ELR (cell line): ENCODE results near the gene LLCFC1.
"Not testable (repeated sequence)": the region's sequence is repeated elsewhere in the genome, so short reads cannot be mapped to it uniquely, and the experiment has no call there.

Experiments
- DNase-seq: peaks from one replicate; pipeline ENCODE4 v3.0.0-alpha.2; 2015; ENCODE audit warnings: low read depth

The LLCFC1 gene

GRCh38 chr7:142943706-142944268 lies 4.5 kb downstream of the LLCFC1 start:
- no peak for DNase-seq

- no peak for DNase-seq
These were observed 5.7 kb downstream of the LLCFC1 start for GRCh38 chr7:142945001-142945400.

- no peak for DNase-seq
These were observed 9.3 kb downstream of the LLCFC1 start for GRCh38 chr7:142948603-142949002.

GRCh38 chr7:142950235-142950634 lies 11.0 kb downstream of the LLCFC1 start:
- no peak for DNase-seq

GRCh38 chr7:142954680-142955268 lies 15.5 kb downstream of the LLCFC1 start:
- no peak for DNase-seq

GRCh38 chr7:142956951-142957623 lies 17.8 kb downstream of the LLCFC1 start:
- no peak for DNase-seq

GRCh38 chr7:142957723-142958122 lies 18.4 kb downstream of the LLCFC1 start:
- no peak for DNase-seq

- DNase-seq: no peak
These were observed 19.9 kb downstream of the LLCFC1 start for GRCh38 chr7:142959202-142959601.

- no peak for DNase-seq
These were observed 21.8 kb downstream of the LLCFC1 start for GRCh38 chr7:142960955-142961512.

GRCh38 chr7:142961595-142961972 lies 22.3 kb downstream of the LLCFC1 start:
- no peak for DNase-seq

- DNase-seq: no peak
These were observed 23.0 kb downstream of the LLCFC1 start, which contains the start of gene KEL for GRCh38 chr7:142961973-142962926. Gene KEL (minus strand): TSS chr7:142962363. CDS start chr7:142962206, 157 bp downstream.

GRCh38 chr7:142962991-142963390 lies 23.7 kb downstream of the LLCFC1 start:
- DNase-seq: no peak

GRCh38 chr7:142963993-142964392 lies 24.7 kb downstream of the LLCFC1 start:
- DNase-seq: no peak

- peak; percentile 1 for DNase-seq
These were observed 25.4 kb downstream of the LLCFC1 start for GRCh38 chr7:142964502-142965246.

- DNase-seq: no peak
These were observed 28.9 kb downstream of the LLCFC1 start for GRCh38 chr7:142968229-142968628.

- DNase-seq: no peak
These were observed 29.9 kb downstream of the LLCFC1 start for GRCh38 chr7:142969183-142969582.

GRCh38 chr7:142974626-142975025 lies 35.3 kb downstream of the LLCFC1 start:
- no peak for DNase-seq

GRCh38 chr7:142978402-142978801 lies 39.1 kb downstream of the LLCFC1 start:
- DNase-seq: not testable (repeated sequence)

- DNase-seq: no peak
These were observed 44.5 kb downstream of the LLCFC1 start for GRCh38 chr7:142983825-142984224.

- no peak for DNase-seq
These were observed 45.0 kb downstream of the LLCFC1 start for GRCh38 chr7:142984297-142984696.
